Ishikawa (cell line): ENCODE measurements around the gene ARIH1.

Experiments
- CEBPB ChIP-seq: IDR thresholded peaks from 2 replicates; pipeline ENCODE4 v1.6.1; 2012
- CREB1 ChIP-seq: IDR thresholded peaks from 2 replicates; pipeline ENCODE4 v1.6.1; 2012; ENCODE audit warnings: low read depth
- EGR1 ChIP-seq: IDR thresholded peaks from 2 replicates; pipeline ENCODE4 v1.6.1; 2012
- EP300 ChIP-seq: IDR thresholded peaks from 2 replicates; pipeline ENCODE4 v1.6.1; 2012; ENCODE audit warnings: borderline replicate concordance
- FOXM1 ChIP-seq: IDR thresholded peaks from 2 replicates; pipeline ENCODE4 v1.6.1; 2012; ENCODE audit warnings: low read depth, borderline replicate concordance
- NFIC ChIP-seq: IDR thresholded peaks from 2 replicates; pipeline ENCODE4 v1.6.1; 2012
- RAD21 ChIP-seq: IDR thresholded peaks from 2 replicates; pipeline ENCODE4 v1.6.1; 2012; ENCODE audit warnings: low read depth
- REST ChIP-seq: IDR thresholded peaks from 2 replicates; pipeline ENCODE4 v1.6.1; 2012; ENCODE audit warnings: low read depth, mild to moderate bottlenecking
- TAF1 ChIP-seq: IDR thresholded peaks from 2 replicates; pipeline ENCODE4 v1.6.1; 2012; ENCODE audit warnings: low read depth, mild to moderate bottlenecking
- TCF12 ChIP-seq: IDR thresholded peaks from 2 replicates; pipeline ENCODE4 v1.6.1; 2012; ENCODE audit warnings: low read depth
- TEAD4 ChIP-seq: IDR thresholded peaks from 2 replicates; pipeline ENCODE4 v1.6.1; 2012
- YY1 ChIP-seq: IDR thresholded peaks from 2 replicates; pipeline ENCODE4 v1.6.1; 2012; ENCODE audit warnings: low read depth
- ZBTB7A ChIP-seq: IDR thresholded peaks from 2 replicates; pipeline ENCODE4 v1.6.1; 2012; ENCODE audit warnings: low read depth
- TF ChIP-seq, protein P1 (sequence below): IDR thresholded peaks from 2 replicates; pipeline ENCODE4 v1.6.1; 2012
- TF ChIP-seq, protein P2 (sequence below): IDR thresholded peaks from 2 replicates; pipeline ENCODE4 v1.6.1; 2012

ARIH1 gene

DNA sequence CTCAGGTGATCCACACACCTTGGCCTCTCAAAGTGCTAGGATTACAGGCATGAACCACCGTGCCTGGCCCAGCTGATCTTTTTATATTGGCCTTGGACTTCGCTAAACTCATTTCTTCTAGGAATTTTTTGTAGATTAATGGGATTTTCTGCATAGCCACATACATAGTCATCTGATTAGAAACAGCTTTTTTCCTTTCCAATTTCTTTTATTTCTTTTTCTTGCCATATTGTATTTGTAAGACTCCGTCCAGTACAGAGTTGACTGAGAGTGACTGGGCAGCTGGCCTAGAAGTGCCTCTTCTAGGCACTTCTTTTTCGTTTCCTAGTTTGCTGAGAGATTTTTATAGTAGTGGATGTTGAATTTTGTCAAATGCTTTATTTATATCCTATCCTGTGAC lies 37.4 kb downstream of the ARIH1 start:
- no peak for TF ChIP-seq ZBTB7A
- no peak for TF ChIP-seq NFIC
- TF ChIP-seq TEAD4 = no peak
- TF ChIP-seq, protein P1, sequence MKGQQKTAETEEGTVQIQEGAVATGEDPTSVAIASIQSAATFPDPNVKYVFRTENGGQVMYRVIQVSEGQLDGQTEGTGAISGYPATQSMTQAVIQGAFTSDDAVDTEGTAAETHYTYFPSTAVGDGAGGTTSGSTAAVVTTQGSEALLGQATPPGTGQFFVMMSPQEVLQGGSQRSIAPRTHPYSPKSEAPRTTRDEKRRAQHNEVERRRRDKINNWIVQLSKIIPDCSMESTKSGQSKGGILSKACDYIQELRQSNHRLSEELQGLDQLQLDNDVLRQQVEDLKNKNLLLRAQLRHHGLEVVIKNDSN = no peak
- no peak for TF ChIP-seq CEBPB
- no peak for TF ChIP-seq CREB1
- no peak for TF ChIP-seq TAF1
- no peak for TF ChIP-seq REST
- TF ChIP-seq, protein P2, sequence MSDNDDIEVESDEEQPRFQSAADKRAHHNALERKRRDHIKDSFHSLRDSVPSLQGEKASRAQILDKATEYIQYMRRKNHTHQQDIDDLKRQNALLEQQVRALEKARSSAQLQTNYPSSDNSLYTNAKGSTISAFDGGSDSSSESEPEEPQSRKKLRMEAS = no peak

GRCh38 chr15:72515591-72516389 lies 41.7 kb downstream of the ARIH1 start:
- TF ChIP-seq RAD21 = no peak
- TF ChIP-seq NFIC = no peak
- TF ChIP-seq TCF12 = no peak
- TF ChIP-seq TAF1 = no peak
- TF ChIP-seq YY1 = no peak
- TF ChIP-seq, protein P1 = no peak
- TF ChIP-seq TEAD4 = no peak
- no peak for TF ChIP-seq ZBTB7A
- TF ChIP-seq FOXM1 = no peak
- no peak for TF ChIP-seq CREB1
- TF ChIP-seq EGR1 = no peak
- TF ChIP-seq, protein P2 = no peak

DNA sequence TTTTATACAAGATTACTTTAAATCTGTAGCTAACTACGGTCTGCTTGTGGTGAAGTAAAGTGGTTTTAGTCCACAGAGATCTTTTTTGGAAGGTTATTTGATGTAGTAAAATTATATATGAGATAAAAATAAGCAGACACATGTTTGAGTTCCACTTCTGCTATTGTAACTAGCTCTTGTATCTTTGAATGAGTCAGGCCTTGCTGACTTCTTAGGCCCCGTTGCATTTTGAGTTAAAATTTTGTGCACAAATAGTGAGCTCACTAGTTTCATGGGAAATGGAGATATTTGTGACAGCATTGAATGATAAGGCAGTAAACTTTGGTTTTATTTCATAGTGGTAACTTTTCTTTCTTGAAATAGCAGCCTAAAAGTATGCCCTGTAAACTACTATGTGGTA lies 42.6 kb downstream of the ARIH1 start:
- TF ChIP-seq NFIC (no peak), FOXM1 (no peak), TCF12 (no peak), EP300 (no peak), ZBTB7A (no peak), CREB1 (no peak)
- TF ChIP-seq, protein P2 = no peak
- TF ChIP-seq, protein P1 = no peak

- TF ChIP-seq TEAD4 (no peak), TAF1 (no peak), ZBTB7A (no peak), EP300 (no peak), REST (no peak), CREB1 (no peak), TCF12 (no peak), NFIC (no peak), YY1 (no peak), EGR1 (no peak)
- TF ChIP-seq, protein P1 = no peak
These were observed 47.6 kb downstream of the ARIH1 start for GRCh38 chr15:72521682-72522081.
